ENCODE results near the gene GALP.
"Not testable (repeated sequence)": the region's sequence is repeated elsewhere in the genome, so short reads cannot be mapped to it uniquely, and the experiment has no call there.

GRCh38 chr19:56148955-56149655, 26.7 kb upstream of the GALP start:
- TF ChIP-seq EP300, CTCF, POLR2A, POLR2AphosphoS5 (IDR thresholded peaks at IDR 0.05): not testable (repeated sequence)
